SK-N-SH treated with all-trans-retinoic acid at 6 μM for 48 hours (cell line): ENCODE measurements around the gene SPATA2L.

Experiments
- RARB ChIP-seq: fragments of 250-450 bp; sonication (Bioruptor Pico); IDR thresholded peaks from 2 replicates; pipeline ENCODE4 v1.8.0; 2021; ENCODE audit warnings: mild to moderate bottlenecking, moderate library complexity
- TCF4 ChIP-seq: fragments of 250-450 bp; sonication (Bioruptor Pico); IDR thresholded peaks from 2 replicates; pipeline ENCODE4 v1.8.0; 2021; ENCODE audit warnings: mild to moderate bottlenecking, moderate library complexity, borderline replicate concordance

GRCh38 chr16:89720551-89720812 is 19.0 kb upstream of the SPATA2L start:
- TF ChIP-seq RARB (CRISPR knock-in tag) (no peak), TCF4 (CRISPR knock-in tag) (no peak)
